ENCODE measurements around the gene LAPTM5.

Gene LAPTM5

DNA sequence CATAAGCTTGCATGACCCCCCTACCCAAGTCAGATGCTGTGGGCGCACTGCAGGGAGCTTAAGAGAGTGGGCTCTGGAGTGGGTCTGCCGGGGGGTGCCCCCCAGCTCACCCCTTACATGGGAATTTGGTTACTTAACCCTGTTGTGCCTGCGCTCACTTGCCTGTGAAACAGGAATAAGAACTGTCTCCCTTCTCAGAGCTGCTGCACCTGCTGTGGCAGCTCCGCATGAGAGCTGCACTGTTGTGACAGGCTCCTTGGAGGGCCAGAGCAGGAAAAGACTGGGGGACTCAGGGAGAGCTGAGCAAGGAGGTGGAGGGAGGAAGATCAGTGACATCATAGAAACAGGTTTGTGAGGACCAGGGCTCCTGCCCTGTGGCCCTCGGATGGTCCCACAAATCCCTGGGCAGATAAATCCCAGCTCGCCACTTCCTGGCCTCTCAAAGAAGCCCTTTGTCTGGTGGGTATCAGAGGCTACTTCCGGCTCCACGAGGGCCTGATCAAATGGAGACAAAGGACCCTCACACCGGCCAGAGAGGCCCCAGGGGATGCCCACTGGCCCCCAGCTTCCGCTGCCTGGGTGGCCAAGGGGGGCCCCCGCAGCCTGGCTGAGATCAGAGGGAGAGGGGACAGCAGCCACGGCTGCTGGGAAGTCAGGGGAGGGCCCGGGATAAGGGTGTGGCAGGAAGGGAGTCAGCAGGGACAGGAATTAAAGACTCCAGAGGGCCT is 28.9 kb upstream of the LAPTM5 start:
- no peak for DNase-seq

DNA sequence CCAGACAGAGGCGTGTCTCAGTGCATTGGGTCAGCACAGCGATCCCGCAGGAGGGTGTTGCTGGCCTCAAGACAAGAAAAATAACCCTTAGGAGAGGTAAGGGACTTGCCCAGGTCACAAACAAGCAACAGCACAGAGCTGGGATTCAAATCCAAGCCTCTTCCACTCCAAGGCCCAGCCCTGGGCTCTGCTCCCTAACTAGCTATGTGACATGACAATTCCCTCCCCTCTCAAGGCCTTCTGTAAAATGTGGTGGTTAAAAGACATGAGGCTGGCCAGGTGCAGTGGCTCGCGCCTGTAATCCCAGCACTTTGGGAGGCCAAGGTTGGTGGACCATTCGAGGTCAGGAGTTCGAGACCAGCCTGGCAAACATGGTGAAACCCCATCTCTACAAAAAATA is 28.1 kb upstream of the LAPTM5 start:
- DNase-seq = no peak

DNA sequence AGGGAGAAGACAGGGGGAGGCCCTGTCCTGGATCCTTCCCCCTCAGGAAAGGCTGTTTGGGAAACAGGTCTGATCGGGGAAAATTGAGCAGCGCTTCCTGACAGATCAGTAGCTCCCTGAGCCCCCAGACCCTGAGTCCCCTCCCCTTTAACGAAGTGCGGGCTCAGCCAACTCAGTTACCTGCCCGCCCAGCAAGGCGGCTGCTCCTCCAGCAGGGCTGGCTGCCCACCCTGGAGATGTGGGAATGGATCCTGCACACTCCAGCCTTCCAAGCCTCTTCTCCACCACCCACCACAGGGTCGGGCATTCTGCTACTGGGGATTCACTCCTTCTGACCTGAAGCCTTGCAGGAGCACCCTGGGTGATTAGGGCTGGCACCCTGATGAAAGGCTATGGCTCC is 27.6 kb upstream of the LAPTM5 start:
- no peak for DNase-seq

DNA sequence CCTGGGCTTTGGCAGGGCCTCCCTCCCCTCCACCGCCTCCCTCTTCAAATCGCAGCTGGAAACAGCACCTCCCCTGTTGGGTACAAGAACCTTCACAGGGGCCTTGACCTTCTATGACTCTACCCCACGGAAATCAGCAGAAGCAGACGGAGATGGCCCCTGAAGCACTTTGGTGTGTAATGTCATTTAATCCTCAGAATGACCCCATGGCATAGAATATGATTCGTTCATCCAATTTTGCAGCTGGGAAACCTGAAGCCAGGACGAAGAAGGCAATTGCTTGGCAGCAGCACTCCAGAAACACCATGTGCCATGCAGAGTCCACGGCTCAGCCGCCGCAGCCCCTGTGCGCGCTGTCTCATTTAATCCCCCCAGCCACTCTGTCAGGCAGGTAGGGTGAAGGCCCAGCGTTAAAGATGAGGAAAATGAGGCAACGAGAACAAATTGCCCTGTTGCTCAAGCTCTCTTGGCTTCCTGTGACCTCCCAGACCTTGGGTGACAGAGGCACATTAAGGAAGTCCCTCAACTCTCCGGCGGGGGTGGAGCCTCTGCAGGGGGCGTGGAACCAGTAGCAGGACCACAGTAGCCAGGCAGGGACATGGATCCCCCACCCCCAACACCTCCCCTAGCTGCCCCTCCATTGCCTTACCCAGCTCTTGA is 25.8 kb upstream of the LAPTM5 start:
- DNase-seq = no peak

DNA sequence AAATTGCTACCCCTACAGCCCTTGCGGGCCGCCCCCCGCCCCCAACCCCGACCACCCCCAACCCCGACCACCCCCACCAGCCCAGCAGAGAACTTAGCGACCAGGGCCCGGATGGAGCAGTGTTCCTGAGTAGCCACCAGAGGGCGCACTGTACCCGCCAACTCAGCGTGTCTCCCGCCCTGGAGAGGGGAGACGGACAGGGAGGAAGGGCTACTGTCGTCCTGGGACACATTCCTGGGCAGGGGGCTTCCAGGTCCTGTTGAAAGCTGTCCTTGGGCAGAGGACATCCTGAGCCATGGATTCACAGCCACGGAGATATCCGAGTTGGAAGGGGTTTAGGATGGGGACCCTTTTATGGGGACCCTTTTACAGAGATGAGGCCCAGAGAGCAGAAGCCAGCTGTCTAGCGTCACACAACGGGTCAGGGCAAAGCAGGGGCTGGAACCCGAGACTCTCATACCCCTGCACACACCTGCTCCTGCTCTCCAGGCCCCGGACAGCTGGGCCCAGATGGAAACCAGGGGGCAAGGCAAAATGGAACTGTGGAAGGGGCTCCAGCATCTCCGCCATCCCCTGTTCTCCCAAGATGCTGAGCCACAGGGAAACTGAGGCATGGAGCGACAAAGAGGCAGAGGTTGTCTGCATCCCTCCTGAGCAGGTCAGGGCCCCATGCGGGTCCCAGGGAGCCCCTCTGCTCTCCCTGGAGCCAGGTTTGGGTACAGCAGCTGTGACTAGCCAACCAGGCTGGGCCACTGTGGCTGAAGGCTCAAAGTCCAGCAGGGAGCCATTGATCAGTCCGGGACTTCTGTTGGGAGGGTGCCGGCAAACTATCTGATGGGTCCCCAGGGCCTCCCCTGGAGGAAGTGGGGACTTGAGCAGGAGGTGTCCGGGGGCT is 25.0 kb upstream of the LAPTM5 start:
- peak; percentile 14 for DNase-seq

DNA sequence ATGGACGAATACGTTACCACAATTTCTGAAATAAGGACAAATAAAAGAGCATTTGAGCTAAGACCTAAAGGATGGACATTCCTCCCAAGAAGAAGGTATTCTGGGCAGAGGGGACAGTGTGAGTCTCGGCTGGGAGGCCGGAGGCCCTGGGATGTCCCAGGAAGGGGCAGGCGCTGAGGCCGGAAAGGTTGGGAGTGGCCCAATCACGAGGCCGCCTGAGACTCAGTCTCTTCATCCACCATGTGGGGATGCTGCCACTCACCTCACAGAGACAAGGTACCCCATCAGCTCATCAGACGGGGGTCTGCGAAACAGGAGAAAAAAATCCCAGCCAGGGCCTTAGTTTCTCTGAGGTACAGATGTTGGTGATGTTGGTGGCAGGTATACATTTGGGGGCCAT is 24.3 kb upstream of the LAPTM5 start:
- no peak for DNase-seq

DNA sequence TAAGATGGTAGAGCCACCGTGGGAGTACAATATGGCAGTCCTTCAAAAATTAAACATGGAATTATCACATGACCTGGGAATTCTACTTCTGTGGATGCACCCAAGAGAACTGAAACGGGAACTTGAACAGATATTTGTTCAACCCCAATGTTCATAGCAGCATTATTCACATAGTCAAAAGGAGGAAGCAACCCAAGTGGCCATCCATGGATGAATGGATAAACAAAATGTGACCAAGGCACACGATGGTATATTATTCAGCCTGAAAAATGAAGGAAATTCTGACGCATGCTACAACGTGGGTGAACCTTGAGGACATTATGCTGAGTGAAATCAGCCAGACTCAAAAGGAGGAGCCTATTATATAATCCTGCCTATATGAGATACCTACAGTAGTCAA is 22.8 kb upstream of the LAPTM5 start:
- DNase-seq = no peak

DNA sequence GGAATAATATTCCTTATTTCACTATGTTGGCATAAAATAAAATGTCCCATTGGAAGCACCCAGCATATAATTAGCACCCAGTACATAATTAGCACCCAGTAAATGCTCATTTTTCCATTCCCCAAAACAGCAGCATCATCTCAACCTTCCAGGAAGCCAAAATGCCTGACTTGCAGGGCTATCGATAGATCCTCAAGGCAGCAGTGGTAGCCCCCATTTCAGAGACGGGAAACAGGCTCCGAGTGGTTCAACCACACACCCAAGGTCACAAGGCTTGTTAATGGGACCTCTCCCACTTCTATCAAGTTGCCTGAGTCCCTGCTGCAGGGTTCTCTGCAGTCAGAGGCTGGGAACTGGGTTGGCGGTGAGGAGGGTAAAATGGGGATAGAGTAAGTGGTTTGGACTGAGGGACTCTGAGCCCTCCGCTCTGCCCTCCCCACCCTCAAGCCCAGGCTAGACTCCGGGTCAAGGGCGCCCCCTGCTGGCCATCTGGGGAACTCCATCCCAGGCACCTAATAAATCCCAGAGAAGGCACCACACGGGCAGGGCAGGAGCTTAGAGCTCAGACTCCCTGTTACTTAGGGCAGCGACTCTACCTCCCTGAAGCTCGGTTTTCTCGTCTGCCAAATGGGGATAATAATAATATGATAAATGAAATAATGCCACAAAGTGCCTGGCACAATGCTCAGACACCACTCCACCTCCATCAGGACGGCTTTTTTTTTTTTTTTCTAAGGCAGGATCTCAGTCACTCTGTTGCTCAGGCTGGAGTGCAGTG is 21.9 kb upstream of the LAPTM5 start:
- DNase-seq = peak; percentile 19

DNA sequence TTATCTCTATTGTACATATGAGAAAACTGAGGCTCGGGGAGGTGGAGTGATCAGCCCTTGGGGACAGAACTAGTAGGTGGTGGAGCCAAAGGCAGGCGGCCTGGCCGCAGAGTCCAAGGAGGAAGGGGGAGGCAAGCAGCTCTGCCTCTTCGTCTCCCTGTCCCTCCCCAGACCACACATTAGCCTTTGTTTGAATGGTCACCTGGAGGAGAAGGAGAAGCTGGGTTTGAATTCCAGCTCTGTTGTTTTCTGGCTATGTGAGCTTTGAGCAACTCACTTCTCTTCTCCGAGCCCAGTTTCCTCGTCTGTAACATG is 21.4 kb upstream of the LAPTM5 start:
- no peak for DNase-seq

DNA sequence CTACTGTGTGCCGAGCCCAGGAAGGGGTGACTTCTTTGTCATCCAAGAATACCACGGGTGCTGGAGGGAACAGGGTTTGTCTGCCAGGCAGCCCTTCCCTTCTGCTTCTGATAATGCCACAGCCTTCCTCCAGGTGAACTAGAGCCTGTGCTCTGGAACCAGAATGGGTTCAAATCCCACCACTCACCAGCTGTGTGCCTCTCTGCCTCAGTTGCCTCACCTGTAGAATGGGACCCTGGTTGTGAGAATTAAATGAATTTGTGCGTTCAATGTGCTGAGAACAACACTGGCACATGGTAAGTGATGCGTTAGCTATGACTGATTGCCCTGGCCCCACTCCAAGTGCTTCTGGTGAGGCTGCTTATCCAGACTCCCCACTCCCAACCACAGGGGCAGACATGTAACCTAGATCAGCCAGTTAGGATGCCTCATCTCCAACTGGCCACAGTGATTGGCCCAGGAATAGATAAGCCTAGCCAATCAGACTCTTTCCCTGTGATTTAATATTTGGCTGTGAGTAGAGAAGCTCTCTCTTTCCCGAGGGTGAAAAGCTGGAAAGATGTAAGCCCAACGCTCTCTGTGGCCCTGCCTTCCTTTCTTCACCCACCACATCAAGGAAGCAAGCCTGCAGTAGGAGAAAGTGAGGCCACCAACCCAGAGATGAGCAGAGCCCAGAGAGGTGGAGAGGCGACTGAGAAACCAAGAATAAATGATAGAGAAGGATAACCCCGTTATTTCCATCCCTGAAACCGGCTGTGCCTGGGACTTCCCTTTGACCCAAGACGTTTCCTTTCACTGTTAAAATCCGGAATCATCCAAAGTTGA is 20.8 kb upstream of the LAPTM5 start:
- DNase-seq = no peak

DNA sequence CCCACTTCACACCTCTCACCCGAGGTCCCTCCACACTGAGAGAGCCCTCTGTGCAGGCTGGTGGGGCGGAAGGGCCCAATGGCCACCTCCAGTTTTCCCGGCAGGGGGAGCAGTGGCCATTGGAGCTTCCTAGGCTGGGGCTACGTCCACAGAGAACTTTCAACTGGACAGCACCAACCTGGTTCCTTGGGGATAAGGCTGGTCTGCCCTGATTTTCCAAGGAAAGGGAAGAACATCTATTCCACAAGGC is 20.3 kb upstream of the LAPTM5 start:
- DNase-seq = no peak

DNA sequence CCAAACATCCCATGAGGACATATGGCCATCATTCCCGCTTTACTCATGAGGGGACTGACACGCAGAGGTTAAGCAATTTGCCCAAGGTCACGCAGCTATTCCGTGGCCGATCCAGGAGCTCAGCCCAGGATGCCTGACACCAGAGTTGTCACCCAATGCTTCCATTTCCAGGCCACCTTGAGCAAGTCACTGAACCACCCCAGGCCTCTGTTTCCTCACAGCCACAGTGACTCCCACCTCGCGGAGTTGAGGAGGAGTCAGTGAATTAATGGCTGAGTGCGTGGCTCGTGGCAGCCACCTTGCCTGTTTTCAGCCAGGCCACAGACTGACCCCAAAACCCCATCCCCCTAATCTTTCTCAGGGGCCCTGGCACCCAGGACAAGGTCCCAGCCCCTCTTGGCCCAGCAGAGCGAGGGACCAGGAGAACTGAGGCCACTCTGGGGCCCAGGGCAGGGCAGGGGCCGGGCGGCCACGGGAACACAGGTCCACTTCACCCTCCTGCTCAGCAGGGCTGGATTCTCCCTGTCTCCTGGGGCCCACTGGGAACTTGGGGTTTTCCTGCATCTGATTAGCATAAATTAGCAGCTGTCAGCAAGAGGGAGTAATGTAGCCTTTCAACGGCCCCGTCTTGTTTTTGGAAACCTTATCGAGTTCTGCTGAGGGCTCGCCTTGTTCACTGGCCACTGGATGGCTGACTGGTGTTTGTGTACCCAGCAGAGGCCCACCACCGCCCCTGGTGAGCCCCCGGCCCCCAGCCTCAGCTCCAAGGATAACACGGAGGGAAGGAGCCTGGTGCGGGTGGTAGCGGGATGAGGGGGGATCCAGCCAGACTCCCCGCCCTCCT is 19.7 kb upstream of the LAPTM5 start:
- no peak for DNase-seq

DNA sequence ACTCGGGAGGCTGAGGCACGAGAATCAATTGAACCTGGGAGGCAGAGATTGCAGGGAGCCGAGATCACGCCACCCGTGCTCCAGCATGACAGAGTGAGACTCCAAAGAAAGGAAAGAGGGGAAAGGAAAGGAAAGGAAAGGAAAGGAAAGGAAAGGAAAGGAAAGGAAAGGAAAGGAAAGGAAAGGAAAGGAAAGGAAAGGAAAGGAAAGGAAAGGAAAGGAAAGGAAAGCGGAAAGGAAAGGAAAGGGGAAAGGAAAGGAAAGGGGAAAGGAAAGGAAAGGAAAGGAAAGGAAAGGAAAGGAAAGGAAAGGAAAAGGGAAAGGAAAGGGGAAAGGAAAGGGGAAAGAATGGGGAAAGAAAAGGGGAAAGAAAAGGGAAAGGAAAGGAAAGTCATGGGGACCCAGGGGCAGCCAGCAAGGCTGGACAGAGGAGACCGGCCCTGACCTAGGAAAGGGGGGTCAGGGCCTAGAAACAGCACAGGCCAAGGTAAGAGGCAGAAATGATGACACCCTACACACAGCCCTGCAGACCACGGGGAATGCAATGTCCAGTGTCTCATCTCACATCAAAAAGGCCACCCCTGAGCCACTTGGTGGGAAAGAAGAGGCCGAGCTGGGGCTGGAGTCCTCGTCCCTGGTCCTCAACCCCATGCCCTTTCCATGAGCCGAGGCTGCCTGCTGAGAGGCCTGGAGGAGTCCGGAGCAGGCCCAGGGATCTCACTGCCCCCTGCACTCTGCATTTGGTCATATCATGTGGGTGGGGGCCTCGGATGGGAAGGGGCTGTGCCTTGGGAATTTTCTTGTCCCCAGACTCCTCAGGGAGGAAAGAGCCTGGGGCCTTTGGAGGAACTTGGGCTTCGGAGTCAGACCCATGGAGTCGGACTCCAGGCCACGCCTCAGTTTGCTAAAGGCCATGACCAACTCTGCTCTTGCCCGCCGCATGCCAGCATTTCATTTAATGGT is 18.8 kb upstream of the LAPTM5 start:
- no peak for DNase-seq

DNA sequence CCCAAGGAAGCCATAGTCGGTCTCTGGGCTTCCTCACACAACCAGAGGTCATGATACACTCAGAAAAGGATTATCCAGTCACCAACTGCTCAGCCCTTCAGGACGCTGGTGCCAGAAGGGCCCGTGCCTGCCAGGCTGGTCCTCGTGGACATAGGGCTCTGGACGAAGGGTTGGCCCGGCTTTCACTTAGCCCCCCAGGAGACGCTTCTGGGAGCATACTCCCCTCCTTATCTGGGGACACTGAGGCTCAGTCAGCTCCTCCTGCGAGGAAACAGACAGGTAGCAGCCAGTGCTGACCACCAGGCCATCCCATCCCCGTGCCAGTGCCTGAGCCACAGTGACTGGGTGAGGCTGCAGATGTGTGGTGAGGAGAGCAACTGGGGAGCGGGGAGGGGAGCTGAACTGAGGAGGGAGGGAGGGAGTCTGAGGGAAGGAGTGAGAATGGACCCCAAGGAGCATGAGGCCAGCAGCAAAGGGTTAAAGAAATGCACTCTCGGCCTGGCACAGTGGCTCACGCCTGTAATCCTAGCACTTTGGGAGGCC is 17.9 kb upstream of the LAPTM5 start:
- no peak for DNase-seq

DNA sequence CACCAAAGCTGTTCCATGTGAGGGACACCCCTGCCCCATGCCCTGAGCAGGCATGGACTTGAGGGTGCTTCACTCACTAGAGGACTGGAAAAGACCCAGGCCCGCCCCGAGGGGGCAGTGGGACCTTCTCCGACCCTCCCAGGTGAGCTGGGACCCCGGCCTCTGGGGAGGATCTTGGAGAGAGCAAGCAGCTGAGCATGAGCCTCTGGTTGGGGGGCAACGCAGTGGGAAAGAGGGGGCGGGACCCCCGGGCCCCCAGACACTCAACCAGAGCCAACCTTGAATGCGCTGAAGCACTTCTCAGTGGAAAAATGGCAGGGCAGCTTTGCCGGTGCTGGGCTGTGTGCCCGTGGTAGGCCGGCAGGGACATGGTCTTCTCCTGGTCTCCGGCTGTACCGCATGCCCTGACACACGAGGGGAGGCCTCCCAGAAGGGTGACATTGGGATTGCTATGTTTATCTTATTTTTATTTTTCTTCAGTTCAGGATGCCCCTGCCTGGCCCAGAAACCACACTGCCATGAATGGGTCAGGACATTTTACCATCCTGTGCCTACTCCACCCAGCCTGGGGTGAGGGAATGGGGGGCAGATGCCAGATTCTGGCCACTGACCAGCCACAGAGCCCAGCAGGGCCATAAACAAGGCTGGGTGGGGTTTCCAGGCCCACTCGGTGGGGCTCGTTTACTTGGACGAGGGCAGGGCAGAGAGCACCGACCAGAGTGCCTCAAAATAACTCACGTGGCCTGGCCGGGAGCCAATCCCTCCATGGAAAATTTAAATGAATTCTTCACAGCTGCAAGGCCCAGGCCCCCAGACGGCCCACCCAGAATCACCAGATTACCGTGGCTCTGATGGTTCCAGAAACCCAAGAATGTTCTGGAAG is 17.2 kb upstream of the LAPTM5 start:
- no peak for DNase-seq

DNA sequence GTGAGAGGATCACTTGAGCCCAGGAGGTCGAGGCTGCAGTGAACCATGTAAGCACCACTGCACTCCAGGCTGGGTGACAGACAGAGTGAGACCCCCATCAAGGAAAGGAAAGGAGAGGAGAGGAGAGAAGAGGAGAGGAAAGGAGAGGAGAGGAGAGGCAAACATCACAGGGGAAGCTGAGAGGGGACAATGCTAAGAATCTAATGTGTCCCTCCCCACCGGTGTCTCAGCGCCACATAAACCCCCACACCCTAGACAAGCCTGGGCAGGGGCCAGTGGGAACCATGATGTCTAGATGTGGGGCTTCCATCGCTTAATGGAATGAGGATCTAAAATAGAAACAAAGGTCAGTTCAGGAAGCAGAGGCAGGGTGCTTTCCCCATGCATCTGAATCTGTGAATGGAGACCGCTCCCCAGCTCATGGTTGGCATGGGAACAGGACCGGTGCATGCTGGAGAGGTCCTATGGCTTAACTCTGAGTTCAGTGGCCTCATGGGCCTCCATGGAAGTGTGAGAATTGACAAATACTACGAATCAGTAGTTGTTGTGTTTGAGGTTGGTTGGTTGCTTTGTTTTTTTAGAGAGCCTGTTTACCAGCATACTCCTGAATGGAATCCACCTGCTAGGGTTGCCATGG is 16.3 kb upstream of the LAPTM5 start:
- no peak for DNase-seq

DNA sequence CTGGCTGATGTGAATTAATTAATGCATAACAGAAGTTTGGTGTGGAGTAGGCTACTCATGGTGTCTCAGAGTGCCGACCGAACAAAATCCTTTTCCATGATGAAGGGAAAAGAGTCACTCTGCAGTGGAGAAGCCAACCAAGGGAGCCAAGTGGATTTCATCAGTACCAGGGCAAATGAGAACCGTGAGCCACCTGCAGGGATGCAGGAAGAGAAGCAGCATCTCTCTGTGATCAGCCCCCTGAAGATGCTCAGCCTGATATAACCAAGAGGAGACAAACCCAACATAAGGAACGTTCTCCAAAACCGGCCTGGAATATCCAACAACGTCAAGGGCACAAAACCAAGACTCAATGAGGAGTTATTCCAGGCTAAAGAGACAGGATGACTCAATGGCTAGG is 13.4 kb upstream of the LAPTM5 start:
- DNase-seq = no peak

DNA sequence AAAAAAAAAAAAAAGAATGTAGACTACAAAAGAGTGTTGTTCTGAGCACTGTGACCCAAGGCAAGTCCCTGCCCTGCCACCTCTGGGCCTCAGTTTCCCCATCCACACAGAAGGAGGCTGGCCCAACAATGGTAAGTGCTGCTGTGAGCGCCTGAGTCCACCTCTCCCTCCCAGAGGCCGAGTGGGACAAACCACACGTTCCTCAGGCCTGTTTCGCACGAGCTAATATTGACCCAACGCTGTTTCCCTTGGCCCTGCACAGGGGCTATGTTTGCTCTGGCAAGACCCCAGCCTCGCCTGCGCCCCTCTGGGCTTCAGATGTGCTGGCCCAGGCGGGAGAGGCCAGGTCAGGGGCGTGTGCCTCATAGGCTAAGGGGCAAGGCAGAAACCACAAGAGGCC is 12.6 kb upstream of the LAPTM5 start:
- no peak for DNase-seq

All from GOT3 (cell line).